ENCODE data around the gene PKNOX2. TPM values are rescaled to one million over a fixed set of nuclear protein-coding genes. Genes with fewer than 3 reads are reported as not detected.

The PKNOX2 gene
- polyA plus RNA-seq, 1 donor: 31.3 TPM

GRCh38 chr11:125342281-125342930, 177.9 kb downstream of the PKNOX2 start:
- DNase-seq: no peak

- no peak for DNase-seq
Measured at GRCh38 chr11:125343086-125343717, 178.7 kb downstream of the PKNOX2 start.

- no peak for DNase-seq
Measured at GRCh38 chr11:125343718-125344131, 179.2 kb downstream of the PKNOX2 start.

GRCh38 chr11:125344846-125345420, 180.4 kb downstream of the PKNOX2 start:
- DNase-seq: no peak

- peak; percentile 90 for DNase-seq
Measured at GRCh38 chr11:125345421-125346178, 181.0 kb downstream of the PKNOX2 start.

- peak; percentile 67 for DNase-seq
Measured at GRCh38 chr11:125346179-125346530, 181.6 kb downstream of the PKNOX2 start.

GRCh38 chr11:125346565-125347260, 182.2 kb downstream of the PKNOX2 start:
- DNase-seq: no peak

- no peak for DNase-seq
Measured at GRCh38 chr11:125347261-125347585, 182.7 kb downstream of the PKNOX2 start.

GRCh38 chr11:125348141-125348651, 183.6 kb downstream of the PKNOX2 start:
- DNase-seq: no peak

- peak; percentile 68 for DNase-seq
Measured at GRCh38 chr11:125348674-125349309, 184.2 kb downstream of the PKNOX2 start.

- no peak for DNase-seq
Measured at GRCh38 chr11:125350206-125351032, 185.9 kb downstream of the PKNOX2 start.

GRCh38 chr11:125351033-125351867, 186.7 kb downstream of the PKNOX2 start:
- DNase-seq: no peak

GRCh38 chr11:125351868-125352250, 187.3 kb downstream of the PKNOX2 start:
- DNase-seq: no peak

- DNase-seq: no peak
Measured at GRCh38 chr11:125356797-125357196, 192.2 kb downstream of the PKNOX2 start.

GRCh38 chr11:125357551-125357950, 193.0 kb downstream of the PKNOX2 start:
- DNase-seq: no peak

- DNase-seq: no peak
Measured at GRCh38 chr11:125358254-125358840, 193.8 kb downstream of the PKNOX2 start.

GRCh38 chr11:125359130-125359529, 194.6 kb downstream of the PKNOX2 start:
- no peak for DNase-seq

GRCh38 chr11:125360066-125360465, 195.5 kb downstream of the PKNOX2 start:
- no peak for DNase-seq

GRCh38 chr11:125364121-125364826, 199.7 kb downstream of the PKNOX2 start:
- no peak for DNase-seq
